Left renal pelvis (tissue), 4 donors: ENCODE data around the gene SOSTDC1. TPM values are rescaled to one million over a fixed set of nuclear protein-coding genes. Genes with fewer than 3 reads are reported as not detected.
"Not testable (repeated sequence)": the region's sequence is repeated elsewhere in the genome, so short reads cannot be mapped to it uniquely, and the experiment has no call there.

Experiments
- DNase-seq, 4 donors: peaks; one replicate each; pipeline ENCODE4 v3.0.0-alpha.2; 2013; ENCODE audit warnings: low read depth in 4 of 4, low spot score in 3 of 4
- polyA plus RNA-seq, 4 donors: library from polyadenylated mRNA; unstranded; fragments of 120-200 nt; gene quantifications; one replicate each; pipeline ENCODE4 v1.2.1, GENCODE V29; 2013; ENCODE audit not compliant: insufficient read length in 4 of 4

SOSTDC1 gene
- polyA plus RNA-seq, 4 donors, result 42.1 to 72.8 (median 48.5) TPM

GRCh38 chr7:16463520-16463919, 2.0 kb downstream of the SOSTDC1 start:
- no peak for DNase-seq

GRCh38 chr7:16462431-16462889, 3.1 kb downstream of the SOSTDC1 start:
- no peak for DNase-seq

DNA sequence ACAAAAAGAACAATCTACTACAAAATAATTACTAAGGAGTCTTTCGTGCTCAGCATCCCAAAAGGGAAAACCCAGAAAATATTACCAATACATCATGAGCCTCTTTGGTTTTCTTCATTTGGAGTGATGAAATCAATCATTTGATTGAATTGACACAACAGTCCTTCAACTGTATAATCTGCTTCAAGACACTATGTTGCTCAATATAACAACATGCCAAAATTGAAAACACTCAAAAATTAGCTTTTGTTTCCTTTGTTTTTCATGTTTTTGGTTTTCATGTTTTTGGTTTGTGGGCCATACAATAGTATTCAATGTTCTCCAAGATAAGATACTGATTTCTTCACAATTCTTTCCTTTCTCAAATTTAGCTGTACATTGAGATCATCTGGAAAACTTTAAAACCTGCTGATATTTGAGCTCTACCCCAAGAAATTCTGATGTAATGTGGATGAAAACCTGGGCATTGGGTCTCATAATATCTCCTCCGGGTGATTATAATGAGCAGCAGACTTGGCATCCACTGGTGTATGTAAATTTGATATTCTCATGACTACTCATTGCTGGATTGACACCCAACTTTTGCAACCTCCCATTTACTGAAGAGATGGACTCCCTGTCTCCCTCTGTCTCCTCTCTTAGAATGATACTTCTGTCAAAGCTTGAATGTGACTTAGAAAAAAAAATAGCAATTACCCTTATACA, 4.6 kb downstream of the SOSTDC1 start:
- DNase-seq, result no peak

- DNase-seq, result not testable (repeated sequence)
Measured at GRCh38 chr7:16456303-16456702, 9.2 kb downstream of the SOSTDC1 start.

DNA sequence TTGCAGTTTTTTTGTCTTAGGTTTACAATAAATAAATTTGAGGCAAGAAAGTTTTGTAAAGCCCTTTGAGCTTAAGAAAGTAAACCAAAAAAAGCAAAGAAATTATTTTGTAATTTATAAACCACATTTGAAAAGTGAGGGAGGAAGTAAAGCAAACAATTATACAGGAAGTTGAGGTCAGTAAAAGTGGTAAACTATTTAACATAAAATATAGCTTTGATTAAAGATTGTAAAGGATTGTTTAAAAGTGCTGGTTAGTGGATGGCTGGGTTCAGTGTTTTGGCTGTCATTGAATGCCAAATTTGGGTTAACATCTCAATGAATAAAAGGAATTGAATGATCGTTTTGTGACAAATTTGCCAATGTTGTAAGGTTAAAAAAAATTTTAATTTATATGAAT, 9.9 kb downstream of the SOSTDC1 start:
- no peak for DNase-seq

- no peak for DNase-seq
Measured at GRCh38 chr7:16450366-16450765, 15.2 kb downstream of the SOSTDC1 start.

DNA sequence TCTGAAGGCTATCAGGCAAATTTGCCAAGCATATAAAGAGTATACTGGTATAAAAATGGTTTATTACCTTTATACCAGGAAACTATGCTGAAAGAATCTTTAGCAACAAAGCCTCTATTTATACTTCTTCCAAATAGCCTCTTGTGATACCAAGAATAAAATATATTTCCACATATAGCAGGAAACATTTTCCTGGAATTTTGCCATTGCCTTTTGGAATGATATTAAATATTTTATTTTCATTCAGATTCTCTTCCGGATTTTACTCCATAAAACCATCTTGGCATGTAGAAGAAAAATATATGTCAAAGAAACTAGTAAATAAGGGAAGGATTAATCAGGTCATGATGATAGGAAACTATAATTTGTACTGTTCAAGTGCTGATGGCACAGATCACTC, 17.7 kb downstream of the SOSTDC1 start:
- no peak for DNase-seq

DNA sequence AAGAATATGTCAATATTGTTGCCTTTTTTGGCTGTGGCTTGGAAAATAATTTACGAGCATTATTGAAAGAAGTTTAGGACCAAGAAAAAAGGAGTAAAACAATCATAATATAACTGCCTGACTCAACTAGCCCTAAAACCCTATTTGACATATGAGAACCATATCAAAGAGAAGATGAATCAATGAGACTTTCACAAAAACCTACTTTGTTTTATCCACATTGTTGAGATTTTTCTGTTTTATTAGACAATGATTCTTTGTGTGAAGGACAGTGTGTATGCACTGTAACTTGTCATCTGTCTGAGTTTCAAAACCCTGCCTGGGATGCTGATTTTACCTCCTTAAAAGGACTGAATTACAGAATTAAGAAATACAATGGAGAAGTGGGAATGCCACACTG, 19.0 kb downstream of the SOSTDC1 start:
- no peak for DNase-seq

DNA sequence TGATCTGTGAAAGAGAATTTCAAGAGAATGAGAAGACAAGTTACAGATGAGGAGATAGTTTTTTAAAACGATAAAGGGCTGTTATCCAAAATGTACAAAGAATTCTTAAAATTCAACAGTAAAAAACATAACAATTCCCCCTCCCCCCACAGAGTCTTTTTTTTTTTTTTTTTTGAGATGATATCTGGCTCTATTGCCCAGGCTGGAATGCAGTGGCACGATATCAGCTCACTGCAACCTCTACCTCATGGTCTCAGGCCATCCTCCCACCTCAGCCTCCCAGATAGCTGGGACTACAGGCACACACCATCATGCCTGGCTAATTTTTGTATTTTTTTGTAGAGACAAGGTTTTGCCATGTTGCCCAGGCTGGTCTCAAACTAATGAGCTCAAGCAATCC, 21.7 kb downstream of the SOSTDC1 start:
- DNase-seq, result not testable (repeated sequence)

DNA sequence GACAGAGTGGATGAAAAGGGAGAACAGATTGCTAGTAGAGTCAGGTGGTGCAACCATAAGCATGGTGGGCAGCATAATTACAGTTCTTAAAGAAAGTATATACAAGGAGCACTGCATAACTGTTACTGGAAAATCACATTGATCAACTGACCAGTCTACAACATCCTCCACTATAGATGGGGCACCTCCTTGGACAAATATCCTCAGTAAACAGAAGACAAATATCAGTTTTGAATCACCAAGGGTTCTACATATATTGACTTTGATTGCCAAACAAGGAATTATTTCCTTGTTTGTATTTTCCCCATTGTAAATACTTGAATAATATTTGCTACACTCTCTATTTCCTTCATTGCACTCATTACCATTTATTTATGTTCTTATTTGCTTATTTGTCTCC, 26.6 kb downstream of the SOSTDC1 start:
- no peak for DNase-seq

DNA sequence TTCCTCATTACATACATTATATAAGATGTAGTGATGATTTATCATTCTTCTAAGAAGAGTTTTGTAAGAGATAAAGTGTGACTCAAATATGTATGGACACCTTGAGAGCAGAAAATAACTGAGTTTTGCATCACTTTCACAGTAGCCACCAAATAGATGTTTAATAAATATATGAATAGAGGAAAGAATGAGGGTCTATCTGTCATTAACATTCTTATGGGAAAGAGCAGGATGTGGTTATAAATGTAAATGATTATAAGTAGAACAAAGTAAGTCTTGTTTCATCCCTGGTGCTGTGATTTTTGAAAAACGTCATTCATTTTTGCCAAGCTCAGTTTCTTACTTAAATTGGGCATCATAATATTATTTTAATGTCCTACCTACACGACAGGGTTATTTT, 29.2 kb downstream of the SOSTDC1 start:
- DNase-seq, result no peak

- no peak for DNase-seq
Measured at GRCh38 chr7:16433568-16434122, 31.9 kb downstream of the SOSTDC1 start.

GRCh38 chr7:16432425-16432731, 33.2 kb downstream of the SOSTDC1 start:
- no peak for DNase-seq

- no peak for DNase-seq
Measured at GRCh38 chr7:16431646-16432424, 33.7 kb downstream of the SOSTDC1 start.

DNA sequence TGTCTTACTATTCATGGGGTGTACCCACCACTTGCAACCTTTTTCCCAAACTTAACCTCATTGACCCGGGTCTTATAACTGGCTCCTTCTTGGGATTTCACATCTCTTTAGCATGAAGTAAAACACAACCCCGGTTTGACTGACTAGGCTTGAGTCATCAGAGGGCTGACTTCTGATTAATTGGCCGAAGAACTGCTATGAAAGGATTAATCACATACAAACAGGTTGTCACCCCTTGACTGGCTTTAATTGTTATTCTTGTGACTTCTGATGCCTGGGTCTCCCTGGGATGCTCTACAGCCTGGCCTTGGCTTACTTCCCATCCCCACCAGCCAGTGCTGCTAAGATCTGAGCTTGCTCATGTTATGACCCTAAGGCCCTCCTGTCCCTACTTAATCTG, 35.4 kb downstream of the SOSTDC1 start:
- DNase-seq, result no peak

DNA sequence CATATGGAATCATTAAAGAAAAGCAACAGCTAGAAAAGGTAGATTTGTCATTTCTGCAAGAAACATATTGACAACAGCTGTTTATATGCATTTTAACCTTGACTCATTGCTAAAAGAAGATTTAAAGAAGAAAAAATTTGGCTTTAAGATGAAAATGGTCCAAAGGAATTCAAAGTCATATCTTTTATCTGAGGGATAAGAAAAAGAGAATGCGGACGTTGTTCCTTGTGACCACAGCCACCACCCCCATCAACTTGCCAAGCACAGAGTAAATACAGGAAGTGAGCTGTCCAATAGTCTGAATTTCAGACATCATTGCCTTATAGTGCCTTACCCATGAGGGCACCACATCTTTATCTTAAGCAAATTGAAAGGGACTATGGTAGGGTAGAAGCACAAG, 36.9 kb downstream of the SOSTDC1 start:
- no peak for DNase-seq

DNA sequence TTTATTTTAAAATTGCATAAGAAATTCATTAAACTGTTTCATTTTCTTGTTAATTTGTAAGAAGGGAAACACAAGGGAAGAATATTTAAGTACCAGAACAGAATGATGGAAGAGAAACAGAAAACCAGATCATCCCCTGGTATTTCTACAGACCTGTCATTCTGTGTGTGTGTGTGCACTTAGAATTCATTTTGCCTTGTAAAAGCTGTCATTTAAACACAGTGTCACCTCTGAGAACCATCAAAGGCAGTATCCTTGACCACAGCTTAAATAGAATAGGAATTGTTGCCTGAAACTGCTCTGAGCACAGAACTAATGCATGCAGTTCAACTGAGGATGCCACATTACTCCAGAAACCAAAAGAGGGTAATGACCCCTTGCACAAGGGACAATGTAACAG, 37.4 kb downstream of the SOSTDC1 start:
- no peak for DNase-seq

DNA sequence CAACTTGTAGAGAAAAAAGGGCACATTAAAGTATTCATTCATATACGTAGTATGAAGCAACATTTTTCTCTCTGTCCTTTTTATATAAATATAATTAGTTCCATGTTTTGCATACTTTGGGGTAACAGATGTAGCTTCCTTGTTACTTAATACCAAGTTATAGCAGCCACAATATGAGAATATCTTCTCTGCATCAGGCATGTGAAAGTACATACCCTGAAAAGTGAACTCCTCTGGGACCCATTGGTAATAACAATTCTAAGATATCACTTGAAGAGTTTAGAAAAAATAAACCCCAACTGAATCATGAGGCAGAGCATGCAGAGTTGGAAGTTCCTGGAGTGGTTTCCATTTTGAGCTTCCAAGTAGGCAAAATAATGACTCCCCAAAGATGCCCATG, 41.8 kb downstream of the SOSTDC1 start:
- DNase-seq, result no peak

DNA sequence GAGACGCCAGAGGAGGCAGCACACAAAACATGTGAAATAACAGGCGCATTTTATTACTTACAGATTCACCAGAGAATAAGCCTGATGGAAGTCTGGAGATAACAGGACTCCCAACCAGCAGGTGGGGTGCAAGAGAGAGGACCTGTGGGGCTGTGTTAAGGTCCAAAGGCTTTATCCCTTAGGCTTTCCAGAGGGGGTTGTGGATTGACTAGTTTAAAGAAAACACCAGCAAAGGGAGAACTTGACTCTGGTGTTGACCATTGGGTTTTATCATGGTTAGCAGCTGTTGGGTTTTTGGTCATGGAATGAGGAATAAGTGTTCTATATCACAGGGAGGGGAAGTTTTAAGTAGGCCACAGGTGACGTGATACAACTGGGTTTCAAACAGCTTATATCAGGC, 42.6 kb downstream of the SOSTDC1 start:
- DNase-seq, result no peak

DNA sequence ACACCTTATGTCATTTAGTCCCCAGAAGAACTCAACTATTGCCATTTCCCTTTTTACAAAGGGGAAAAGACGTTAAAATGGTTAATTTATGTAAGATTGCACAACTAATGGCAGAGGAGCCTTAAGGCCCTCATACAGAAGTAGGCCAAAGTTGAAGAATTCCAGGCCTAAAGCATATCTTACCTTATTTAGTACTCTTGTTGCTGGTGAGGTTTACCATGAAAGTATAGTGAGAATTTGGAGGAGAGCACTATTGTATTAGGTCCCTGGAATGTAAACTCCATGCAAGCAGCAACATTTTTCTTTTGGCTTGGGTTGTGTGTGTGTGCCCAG, 43.5 kb downstream of the SOSTDC1 start:
- DNase-seq, result no peak

DNA sequence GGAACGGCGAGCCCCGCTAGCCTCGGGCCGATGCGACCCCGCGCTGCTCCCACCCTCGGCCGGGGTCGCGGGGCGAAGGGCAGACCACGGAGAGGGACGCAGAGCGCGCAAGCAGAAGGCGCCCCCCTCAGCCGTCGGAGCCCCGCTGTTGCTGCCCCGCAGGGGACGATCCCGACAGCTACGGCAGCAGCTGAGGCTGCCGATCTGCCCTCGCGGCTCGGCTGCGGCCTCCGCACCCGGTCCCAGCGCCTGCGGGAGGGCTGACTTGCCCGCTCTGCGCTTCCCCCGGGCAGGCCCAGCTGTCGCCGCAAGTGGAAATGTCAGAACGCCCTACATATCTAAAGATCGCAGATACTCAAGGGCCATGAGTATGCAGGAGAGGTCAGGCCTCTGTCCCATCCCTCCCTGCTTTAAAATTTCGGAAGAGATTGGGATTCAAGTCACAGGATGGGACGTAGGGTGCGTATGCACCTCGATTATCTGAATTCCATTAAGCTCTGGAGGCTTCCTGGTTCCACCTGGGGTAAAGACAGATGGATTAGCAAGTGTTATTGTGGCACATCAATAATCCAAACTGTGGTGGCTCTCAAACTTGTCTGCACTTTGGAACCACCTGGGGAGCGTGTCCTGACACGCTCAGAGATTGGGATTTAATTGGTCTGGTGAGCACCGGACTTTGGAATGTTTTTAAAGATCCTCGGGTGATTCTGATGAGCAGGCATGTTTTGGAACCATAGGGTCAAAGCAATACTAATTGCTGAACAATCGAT, 44.0 kb downstream of the SOSTDC1 start, which contains the start of gene CRPPA:
CRPPA (minus strand) TSS at position 206 of the 770 bp plus-strand sequence. CDS start 216 bp downstream, outside the sequence.
- DNase-seq, result no peak
